Neural cell (in vitro differentiated cells): Measurements from ENCODE around the gene PHYHD1. TPM values are rescaled to one million over a fixed set of nuclear protein-coding genes. Genes with fewer than 3 reads are reported as not detected.

ENCODE experiments used
- H2AFZ ChIP-seq: fragments of 200-600, 300-800 bp; sonication (generic), shearing (Covaris generic); 2 replicates; pipeline ENCODE4 v1.6.0; 2014; ENCODE audit warnings: low read depth, mild to moderate bottlenecking, antibody characterized with exemption, low read length, moderate library complexity
- H3F3A ChIP-seq: fragments of 200-600 bp; shearing (Covaris generic); 2 replicates; pipeline ENCODE4 v1.6.1; 2016; ENCODE audit warnings: mild to moderate bottlenecking, moderate library complexity, mixed read lengths, antibody characterized with exemption, low read length; ENCODE audit not compliant: insufficient read depth, poor library complexity, severe bottlenecking
- H3K27ac ChIP-seq: fragments of 200-600, 300-800 bp; sonication (generic), shearing (Covaris generic); 2 replicates; pipeline ENCODE4 v1.5.1; 2014; ENCODE audit warnings: mild to moderate bottlenecking, low read length, moderate library complexity
- H3K27me3 ChIP-seq: fragments of 300-800, 200-600 bp; sonication (generic), shearing (Covaris generic); 2 replicates; pipeline ENCODE4 v1.6.0; 2014; ENCODE audit warnings: mild to moderate bottlenecking, low read depth, low read length, moderate library complexity; ENCODE audit not compliant: insufficient read depth
- H3K36me3 ChIP-seq: fragments of 300-800, 200-600 bp; sonication (generic), shearing (Covaris generic); 2 replicates; pipeline ENCODE4 v1.5.1; 2014; ENCODE audit warnings: mild to moderate bottlenecking, antibody characterized with exemption, low read length, moderate library complexity; ENCODE audit not compliant: insufficient read depth
- H3K4me2 ChIP-seq: fragments of 300-800, 200-600 bp; sonication (generic), shearing (Covaris generic); 2 replicates; pipeline ENCODE4 v1.6.0; 2014; ENCODE audit warnings: mild to moderate bottlenecking, low read length
- H3K4me3 ChIP-seq: fragments of 300-800, 200-600 bp; sonication (generic), shearing (Covaris generic); 2 replicates; pipeline ENCODE4 v1.5.1; 2014; ENCODE audit warnings: mild to moderate bottlenecking, low read length, moderate library complexity
- H3K79me2 ChIP-seq: fragments of 200-600 bp; shearing (Covaris generic); replicated peaks from 2 replicates; pipeline ENCODE4 v1.6.0; 2014; ENCODE audit warnings: mild to moderate bottlenecking, low read length, moderate library complexity; ENCODE audit not compliant: insufficient read depth
- H3K9ac ChIP-seq: fragments of 300-800, 200-600 bp; sonication (generic), shearing (Covaris generic); 2 replicates; pipeline ENCODE4 v1.6.1; 2016; ENCODE audit warnings: mild to moderate bottlenecking, low read length, mixed read lengths
- H3K9me2 ChIP-seq: fragments of 200-600 bp; shearing (Covaris generic); 2 replicates; pipeline ENCODE4 v1.6.1; 2016; ENCODE audit warnings: mild to moderate bottlenecking, low read length, mixed read lengths; ENCODE audit not compliant: insufficient read depth
- H3K9me3 ChIP-seq: fragments of 200-600, 300-800 bp; sonication (generic), shearing (Covaris generic); 2 replicates; pipeline ENCODE4 v1.6.1; 2016; ENCODE audit warnings: mild to moderate bottlenecking, mixed run types, low read length, moderate library complexity, mixed read lengths
- H4K20me1 ChIP-seq: fragments of 200-600 bp; shearing (Covaris generic); 2 replicates; pipeline ENCODE4 v1.6.1; 2016; ENCODE audit warnings: mild to moderate bottlenecking, mixed run types; ENCODE audit not compliant: insufficient read depth
- CTCF ChIP-seq: fragments of 450-650 bp; IDR thresholded peaks from 2 replicates; pipeline ENCODE4 v1.5.1; 2014; ENCODE audit warnings: antibody characterized with exemption, mild to moderate bottlenecking, moderate library complexity; ENCODE audit not compliant: poor library complexity, severe bottlenecking
- EP300 ChIP-seq: fragments of 450-650 bp; conservative IDR thresholded peaks from 2 replicates; pipeline ENCODE4 v1.6.1; 2014; ENCODE audit warnings: antibody characterized with exemption, mild to moderate bottlenecking, moderate library complexity; ENCODE audit not compliant: poor library complexity, severe bottlenecking
- EZH2 ChIP-seq: fragments of 200-600, 300-800 bp; shearing (Covaris generic), sonication (generic); IDR thresholded peaks from 2 replicates; pipeline ENCODE4 v1.6.1; 2014; ENCODE audit warnings: antibody characterized with exemption, low read length, borderline replicate concordance, mild to moderate bottlenecking; ENCODE audit not compliant: insufficient read depth, poor library complexity, severe bottlenecking
- MXI1 ChIP-seq: fragments of 450-650 bp; conservative IDR thresholded peaks from 2 replicates; pipeline ENCODE4 v1.6.1; 2014; ENCODE audit warnings: antibody characterized with exemption, mild to moderate bottlenecking; ENCODE audit not compliant: poor library complexity, severe bottlenecking
- POLR2AphosphoS5 ChIP-seq: IDR thresholded peaks from 2 replicates; pipeline ENCODE4 v1.6.1; 2012
- RAD21 ChIP-seq: fragments of 450-650 bp; conservative IDR thresholded peaks from 2 replicates; pipeline ENCODE4 v1.6.1; 2014; ENCODE audit warnings: antibody characterized with exemption, mild to moderate bottlenecking, moderate library complexity
- REST ChIP-seq: IDR thresholded peaks from 2 replicates; pipeline ENCODE4 v1.6.1; 2012; ENCODE audit warnings: borderline replicate concordance
- SMC3 ChIP-seq: fragments of 450-650 bp; conservative IDR thresholded peaks from 2 replicates; pipeline ENCODE4 v1.6.1; 2014; ENCODE audit warnings: antibody characterized with exemption, mild to moderate bottlenecking, moderate library complexity; ENCODE audit not compliant: poor library complexity
- TAF1 ChIP-seq: IDR thresholded peaks from 2 replicates; pipeline ENCODE4 v1.6.1; 2012; ENCODE audit warnings: low read depth
- polyA plus RNA-seq: library from polyadenylated mRNA; depleted of rRNA; stranded (reverse); fragments of >200 nt; gene quantifications from 2 replicates; pipeline ENCODE4 v1.2.3, GENCODE V29; 2014

Gene PHYHD1
- polyA plus RNA-seq, 1 donor from 2014 or later, result not detected

GRCh38 chr9:128903079-128903461, 17.7 kb upstream of the PHYHD1 start:
- Histone ChIP-seq H4K20me1 (no peaks in the 10 kb centered on the region), H3K9me2 (no peaks in the 10 kb centered on the region), H3K27me3 (no peaks in the 10 kb centered on the region), H3K9me3 (no peaks in the 10 kb centered on the region), H3K36me3 (no peaks in the 10 kb centered on the region), H3K9ac (no peak overlapping the region), H3K79me2 (no peaks in the 10 kb centered on the region), H3K4me2 (no peak overlapping the region), H3K27ac (no peak overlapping the region), H3F3A (no peaks in the 10 kb centered on the region), H2AFZ (no peak overlapping the region), H3K4me3 (no peak overlapping the region)
- TF ChIP-seq TAF1 (no peak), EP300 (no peak), SMC3 (no peak), REST (no peak), MXI1 (no peak), POLR2AphosphoS5 (no peak), EZH2 (no peak), RAD21 (no peak), CTCF (no peak)

GRCh38 chr9:128903871-128904620, 16.7 kb upstream of the PHYHD1 start:
- no peak overlapping the region for H3K9ac ChIP-seq
- no peaks in the 10 kb centered on the region for H3K9me3 ChIP-seq
- no peaks in the 10 kb centered on the region for H3K79me2 ChIP-seq
- no peak overlapping the region for H3K4me3 ChIP-seq
- no peaks in the 10 kb centered on the region for H3K9me2 ChIP-seq
- H3F3A ChIP-seq, result no peaks in the 10 kb centered on the region
- peaks cover 6% of the 10 kb centered on the region for H3K36me3 ChIP-seq
- no peak overlapping the region for H3K4me2 ChIP-seq
- no peaks in the 10 kb centered on the region for H4K20me1 ChIP-seq
- no peak for TF ChIP-seq REST
- TF ChIP-seq SMC3, result no peak
- no peak for TF ChIP-seq MXI1
- no peak for TF ChIP-seq RAD21
- no peak for TF ChIP-seq CTCF
- TF ChIP-seq POLR2AphosphoS5, result no peak
- no peak for TF ChIP-seq EP300
- TF ChIP-seq TAF1, result no peak
- TF ChIP-seq EZH2, result no peak
- H3K27ac ChIP-seq, result no peak overlapping the region
- no peaks in the 10 kb centered on the region for H3K27me3 ChIP-seq
- H2AFZ ChIP-seq, result no peak overlapping the region
